Subcutaneous abdominal adipose tissue (tissue), 5 donors: Measurements from ENCODE around the gene KDM2A.
A peak's percentile ranks its signal among the peaks of the same experiment; 100 is the strongest.
"Not testable (repeated sequence)": the region's sequence is repeated elsewhere in the genome, so short reads cannot be mapped to it uniquely, and the experiment has no call there.

Source experiments
- H3K27ac ChIP-seq: one replicate; pipeline ENCODE4 v1.7.0; 2013; ENCODE audit warnings: low read depth, mild to moderate bottlenecking, inconsistent platforms, low read length, moderate library complexity
- H3K27me3 ChIP-seq, 5 donors: one replicate each; pipeline ENCODE4 v1.7.0; 2013; ENCODE audit warnings: low read length in 5 of 5, inconsistent platforms in 1 of 5; ENCODE audit not compliant: control insufficient read depth in 5 of 5, insufficient read depth in 4 of 5
- H3K36me3 ChIP-seq, 5 donors: one replicate each; pipeline ENCODE4 v1.7.0; 2013; ENCODE audit warnings: low read length in 5 of 5; ENCODE audit not compliant: control insufficient read depth in 5 of 5, insufficient read depth in 5 of 5
- H3K4me1 ChIP-seq, 5 donors: one replicate each; pipeline ENCODE4 v1.7.0; 2013; ENCODE audit warnings: low read length in 5 of 5, mild to moderate bottlenecking in 3 of 5, moderate library complexity in 1 of 5; ENCODE audit not compliant: control insufficient read depth in 5 of 5, insufficient read depth in 5 of 5
- H3K4me3 ChIP-seq, 5 donors: one replicate each; pipeline ENCODE4 v1.7.0; 2013; ENCODE audit warnings: low read length in 5 of 5, low read depth in 1 of 5
- H3K9ac ChIP-seq, 5 donors: one replicate each; pipeline ENCODE4 v1.7.0; 2013; ENCODE audit warnings: low read length in 5 of 5, mild to moderate bottlenecking in 4 of 5, moderate library complexity in 3 of 5
- H3K9me3 ChIP-seq, 5 donors: one replicate each; pipeline ENCODE4 v1.7.0; 2013; ENCODE audit warnings: low read length in 5 of 5; ENCODE audit not compliant: control insufficient read depth in 5 of 5
- donor health status: healthy.
- donor health status: healthy.
- donor health status: healthy.
- donor health status: healthy.
- donor health status: healthy.

KDM2A gene

GRCh38 chr11:67117176-67117575, 1.9 kb upstream of the KDM2A start:
- Histone ChIP-seq H3K9ac (peak overlapping the region in 3 of 5 donors; percentile 63 to 76 (median 68)), H3K4me3 (peak overlapping the region in 4 of 5 donors; percentile 41 to 72 (median 62)), H3K36me3 (no peaks in the 10 kb centered on the region), H3K27ac (peak overlapping the region; percentile 4), H3K4me1 (peaks cover 0 to 33% (median 26%) of the 10 kb centered on the region in 5 donors), H3K27me3 (no peaks in the 10 kb centered on the region), H3K9me3 (no peaks in the 10 kb centered on the region)

- H3K27me3 ChIP-seq: no peaks in the 10 kb centered on the region
- no peaks in the 10 kb centered on the region for H3K9me3 ChIP-seq
- H3K4me1 ChIP-seq: peaks cover 0 to 35% (median 28%) of the 10 kb centered on the region in 5 donors
- H3K27ac ChIP-seq: peak overlapping the region; percentile 4
- peak overlapping the region in 4 of 5 donors; percentile 61 to 72 (median 64) for H3K4me3 ChIP-seq
- peak overlapping the region in 4 of 5 donors; percentile 61 to 76 (median 70) for H3K9ac ChIP-seq
- H3K36me3 ChIP-seq: no peaks in the 10 kb centered on the region
Observed at GRCh38 chr11:67117672-67118180, 1.3 kb upstream of the KDM2A start.

- Histone ChIP-seq H3K9me3 (no peaks in the 10 kb centered on the region), H3K36me3 (peaks cover 0 to 4% (median 0%) of the 10 kb centered on the region in 5 donors), H3K27me3 (no peaks in the 10 kb centered on the region), H3K27ac (peak overlapping the region; percentile 77), H3K4me1 (peaks cover 0 to 40% (median 31%) of the 10 kb centered on the region in 5 donors), H3K9ac (peak overlapping the region in 3 of 5 donors; percentile 59 to 76 (median 72)), H3K4me3 (peak overlapping the region in 4 of 5 donors; percentile 61 to 72 (median 64))
Observed at GRCh38 chr11:67118181-67118766, 789 bp upstream of the KDM2A start.

- Histone ChIP-seq H3K9ac (peak overlapping the region; percentile 72 to 93 (median 84)), H3K27ac (peak overlapping the region; percentile 76), H3K4me3 (peak overlapping the region; percentile 73 to 93 (median 83)), H3K27me3 (no peaks in the 10 kb centered on the region), H3K4me1 (peaks cover 0 to 40% (median 34%) of the 10 kb centered on the region in 5 donors), H3K9me3 (no peaks in the 10 kb centered on the region), H3K36me3 (peaks cover 0 to 4% (median 0%) of the 10 kb centered on the region in 5 donors)
Observed at GRCh38 chr11:67119585-67120391, 725 bp downstream of the KDM2A start.

- H3K4me3 ChIP-seq: peak overlapping the region; percentile 73 to 93 (median 83)
- H3K27ac ChIP-seq: peak overlapping the region; percentile 76
- H3K27me3 ChIP-seq: no peaks in the 10 kb centered on the region
- peaks cover 0 to 40% (median 34%) of the 10 kb centered on the region in 5 donors for H3K4me1 ChIP-seq
- no peaks in the 10 kb centered on the region for H3K9me3 ChIP-seq
- peaks cover 0 to 4% (median 0%) of the 10 kb centered on the region in 5 donors for H3K36me3 ChIP-seq
- peak overlapping the region; percentile 72 to 93 (median 84) for H3K9ac ChIP-seq
Observed at GRCh38 chr11:67120456-67120855, 1.4 kb downstream of the KDM2A start.

GRCh38 chr11:67120881-67121710, 2.0 kb downstream of the KDM2A start:
- Histone ChIP-seq H3K27ac (peak overlapping the region; percentile 76), H3K9me3 (no peaks in the 10 kb centered on the region), H3K4me3 (peak overlapping the region; percentile 73 to 93 (median 83)), H3K4me1 (peaks cover 0 to 40% (median 34%) of the 10 kb centered on the region in 5 donors), H3K27me3 (no peaks in the 10 kb centered on the region), H3K36me3 (peaks cover 0 to 4% (median 2%) of the 10 kb centered on the region in 5 donors), H3K9ac (peak overlapping the region; percentile 72 to 93 (median 84))

GRCh38 chr11:67123801-67124200, 4.7 kb downstream of the KDM2A start:
- H3K4me3 ChIP-seq, H3K27ac ChIP-seq, H3K27me3 ChIP-seq, H3K9ac ChIP-seq, H3K9me3 ChIP-seq: not testable (repeated sequence)
- peaks cover 0 to 32% (median 28%) of the 10 kb centered on the region in 5 donors for H3K4me1 ChIP-seq
- H3K36me3 ChIP-seq: peaks cover 0 to 10% (median 9%) of the 10 kb centered on the region in 5 donors

GRCh38 chr11:67126243-67126642, 7.2 kb downstream of the KDM2A start:
- not testable (repeated sequence) for H3K9ac ChIP-seq, H3K9me3 ChIP-seq, H3K27me3 ChIP-seq, H3K4me3 ChIP-seq, H3K27ac ChIP-seq
- peaks cover 0 to 21% (median 15%) of the 10 kb centered on the region in 5 donors for H3K4me1 ChIP-seq
- peaks cover 0 to 20% (median 14%) of the 10 kb centered on the region in 5 donors for H3K36me3 ChIP-seq

- H3K4me1 ChIP-seq: peaks cover 0 to 16% (median 8%) of the 10 kb centered on the region in 5 donors
- no peaks in the 10 kb centered on the region for H3K27me3 ChIP-seq
- peaks cover 0 to 25% (median 16%) of the 10 kb centered on the region in 5 donors for H3K36me3 ChIP-seq
- no peak overlapping the region for H3K27ac ChIP-seq
- peak overlapping the region in 1 of 5 donors; percentile 41 for H3K9ac ChIP-seq
- no peak overlapping the region for H3K4me3 ChIP-seq
- H3K9me3 ChIP-seq: no peaks in the 10 kb centered on the region
Observed at GRCh38 chr11:67126986-67127385, 7.9 kb downstream of the KDM2A start.
